Mesothelial cell of epicardium (in vitro differentiated cells): ENCODE data around the gene TMEM107. TPM values are rescaled to one million over a fixed set of nuclear protein-coding genes. Genes with fewer than 3 reads are reported as not detected.

ENCODE experiments used
- DNase-seq, 2 experiments: peaks; one replicate each; pipeline ENCODE4 v3.0.0; 2021; ENCODE audit warnings: low spot score in 2 of 2; ENCODE audit not compliant: unreplicated experiment in 2 of 2
- H3K27ac Mint-ChIP-seq: 2 replicates; pipeline ENCODE4 v1.8.0; 2021; ENCODE audit warnings: mixed read lengths
- H3K27me3 Mint-ChIP-seq: 2 replicates; pipeline ENCODE4 v1.8.0; 2021; ENCODE audit warnings: low read depth, mixed read lengths
- H3K36me3 Mint-ChIP-seq: 2 replicates; pipeline ENCODE4 v1.8.0; 2021; ENCODE audit warnings: mixed read lengths
- H3K4me1 Mint-ChIP-seq: 2 replicates; pipeline ENCODE4 v1.8.0; 2021; ENCODE audit warnings: mixed read lengths
- H3K4me3 Mint-ChIP-seq: 2 replicates; pipeline ENCODE4 v1.8.0; 2021; ENCODE audit warnings: mild to moderate bottlenecking, moderate library complexity, mixed read lengths
- H3K9me3 Mint-ChIP-seq: 2 replicates; pipeline ENCODE4 v1.8.0; 2021; ENCODE audit warnings: mixed read lengths
- total RNA-seq: library from RNA; stranded (reverse); gene quantifications from 3 replicates; pipeline ENCODE4 v1.2.1, GENCODE V29; 2021
- TF ChIP-seq, protein P1 (sequence below): fragments of 200-600 bp; sonication (generic); IDR thresholded peaks from one replicate; pipeline ENCODE4 v1.5.0; 2021; ENCODE audit warnings: antibody characterized with exemption; ENCODE audit not compliant: unreplicated experiment

TMEM107 gene
- total RNA-seq, 1 donor from 2014 or later = 23.2 TPM

DNA sequence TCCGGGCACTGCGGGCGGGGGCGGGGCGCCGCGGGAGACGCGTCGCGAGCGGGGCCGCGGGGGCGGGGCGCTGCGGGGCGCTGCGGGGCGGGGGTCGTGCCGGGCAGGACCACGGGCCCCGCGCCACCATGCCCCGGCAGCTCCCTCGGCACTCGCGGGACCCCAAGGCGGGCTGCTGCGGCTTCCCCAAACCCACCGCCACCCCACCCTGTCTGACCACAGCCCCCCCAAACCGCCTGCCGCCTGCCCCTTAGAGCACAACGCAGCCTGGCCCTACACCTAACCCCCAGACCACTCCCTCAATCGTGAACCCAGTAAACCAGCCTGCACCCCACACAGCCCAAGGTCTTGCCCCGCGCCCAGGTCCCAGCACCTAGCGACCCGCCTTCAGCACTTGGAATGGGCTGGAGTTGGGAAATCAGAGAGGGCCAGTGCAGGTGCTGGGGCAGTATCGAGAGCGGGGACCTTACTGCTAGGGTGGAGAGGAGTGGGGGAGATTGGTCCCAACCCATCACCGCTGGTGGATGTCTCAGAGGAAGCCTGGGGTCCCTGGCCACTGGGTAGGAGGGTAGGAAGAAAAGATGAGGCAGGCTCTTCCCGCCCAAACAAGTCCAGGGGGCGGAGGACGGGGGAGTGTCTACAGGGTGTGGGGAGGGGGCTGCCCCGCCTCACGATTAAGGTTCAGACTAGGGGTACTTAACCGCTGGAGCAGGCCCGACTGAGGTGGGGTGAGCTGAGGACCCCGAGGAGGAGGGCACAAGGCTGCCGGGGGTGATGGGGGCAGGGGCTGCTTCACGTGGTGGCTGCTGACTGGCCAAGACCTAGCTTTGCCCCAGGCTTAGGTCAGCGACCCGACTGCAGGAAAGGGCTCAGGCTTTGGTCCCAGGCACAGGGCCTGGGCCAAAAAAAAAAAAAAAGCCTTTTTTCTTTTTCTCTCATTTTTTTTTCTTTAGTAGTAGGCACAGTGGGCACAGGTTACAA is 12.9 kb downstream of the TMEM107 start:
- TF ChIP-seq, protein P1, sequence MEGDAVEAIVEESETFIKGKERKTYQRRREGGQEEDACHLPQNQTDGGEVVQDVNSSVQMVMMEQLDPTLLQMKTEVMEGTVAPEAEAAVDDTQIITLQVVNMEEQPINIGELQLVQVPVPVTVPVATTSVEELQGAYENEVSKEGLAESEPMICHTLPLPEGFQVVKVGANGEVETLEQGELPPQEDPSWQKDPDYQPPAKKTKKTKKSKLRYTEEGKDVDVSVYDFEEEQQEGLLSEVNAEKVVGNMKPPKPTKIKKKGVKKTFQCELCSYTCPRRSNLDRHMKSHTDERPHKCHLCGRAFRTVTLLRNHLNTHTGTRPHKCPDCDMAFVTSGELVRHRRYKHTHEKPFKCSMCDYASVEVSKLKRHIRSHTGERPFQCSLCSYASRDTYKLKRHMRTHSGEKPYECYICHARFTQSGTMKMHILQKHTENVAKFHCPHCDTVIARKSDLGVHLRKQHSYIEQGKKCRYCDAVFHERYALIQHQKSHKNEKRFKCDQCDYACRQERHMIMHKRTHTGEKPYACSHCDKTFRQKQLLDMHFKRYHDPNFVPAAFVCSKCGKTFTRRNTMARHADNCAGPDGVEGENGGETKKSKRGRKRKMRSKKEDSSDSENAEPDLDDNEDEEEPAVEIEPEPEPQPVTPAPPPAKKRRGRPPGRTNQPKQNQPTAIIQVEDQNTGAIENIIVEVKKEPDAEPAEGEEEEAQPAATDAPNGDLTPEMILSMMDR = no peak
- no peak for DNase-seq
- Mint-ChIP-seq H3K9me3 (no peaks in the 10 kb centered on the region), H3K27me3 (no peaks in the 10 kb centered on the region), H3K36me3 (no peaks in the 10 kb centered on the region), H3K4me1 (peaks cover 37% of the 10 kb centered on the region), H3K27ac (peak overlapping the region; percentile 97), H3K4me3 (peak overlapping the region; percentile 88)

DNA sequence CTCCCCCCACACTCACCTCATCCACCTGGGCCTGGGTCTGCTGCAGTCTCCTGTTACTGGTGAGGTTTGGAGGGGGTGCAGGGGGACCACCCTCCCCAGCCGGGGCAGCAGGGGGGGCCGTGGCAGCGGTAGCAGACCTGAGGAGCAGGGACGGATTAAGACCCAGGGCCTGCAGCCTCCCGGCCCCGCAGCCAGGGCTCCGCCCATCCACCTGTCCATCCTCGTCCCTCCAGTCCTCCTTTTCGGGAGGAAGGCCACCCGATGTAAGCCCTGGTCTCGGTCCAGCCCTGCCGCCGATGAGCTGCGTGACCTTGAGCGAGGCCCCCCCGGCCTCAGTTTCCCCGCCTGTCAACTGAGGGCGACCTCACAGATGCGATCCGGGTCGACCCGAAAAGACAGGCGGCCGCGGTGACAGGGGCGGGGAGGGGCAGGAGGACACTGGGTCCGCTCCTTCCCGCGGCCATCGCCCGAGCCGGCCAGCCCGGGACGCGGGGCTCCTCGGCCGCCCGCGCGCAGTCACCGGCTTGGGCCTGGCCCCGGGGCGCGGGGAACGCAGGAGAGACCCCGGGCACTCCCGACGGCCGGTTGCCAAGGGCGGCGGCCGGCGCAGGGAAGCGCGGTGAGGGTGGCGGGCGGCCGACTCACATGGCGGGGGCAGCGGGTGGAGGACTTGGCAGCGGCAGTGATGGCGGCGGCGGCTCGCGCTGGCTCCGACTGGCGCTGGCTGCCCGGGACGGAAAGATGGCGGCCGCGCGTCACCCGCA is 13.8 kb downstream of the TMEM107 start, which contains the start of gene VAMP2:
VAMP2 (minus strand) TSS at position 716 of the 764 bp plus-strand sequence; CDS start at position 647, 69 bp downstream.
- Mint-ChIP-seq H3K4me1 (peaks cover 37% of the 10 kb centered on the region), H3K36me3 (no peaks in the 10 kb centered on the region), H3K27ac (peak within 1 kb of the TSS; percentile 97), H3K4me3 (peak within 1 kb of the TSS; percentile 88), H3K9me3 (no peaks in the 10 kb centered on the region), H3K27me3 (no peaks in the 10 kb centered on the region)
- DNase-seq = peak; percentile 75 to 83
- TF ChIP-seq, protein P1 = no peak

GRCh38 chr17:8161289-8162232 is 14.6 kb downstream of the TMEM107 start:
- TF ChIP-seq, protein P1 = no peak
- no peak for DNase-seq

GRCh38 chr17:8160741-8161221 is 15.4 kb downstream of the TMEM107 start:
- Mint-ChIP-seq H3K27me3 (no peaks in the 10 kb centered on the region), H3K27ac (peak overlapping the region; percentile 82), H3K36me3 (no peaks in the 10 kb centered on the region), H3K4me1 (peaks cover 37% of the 10 kb centered on the region), H3K4me3 (peak overlapping the region; percentile 73), H3K9me3 (no peaks in the 10 kb centered on the region)
- TF ChIP-seq, protein P1 = no peak
- DNase-seq = no peak

More at GRCh38 chr17:8161289-8162232, 14.6 kb downstream of the TMEM107 start:
- H3K27me3 Mint-ChIP-seq = no peaks in the 10 kb centered on the region
- H3K27ac Mint-ChIP-seq = peak overlapping the region; percentile 82
- no peaks in the 10 kb centered on the region for H3K36me3 Mint-ChIP-seq
- H3K9me3 Mint-ChIP-seq = no peaks in the 10 kb centered on the region
- peak overlapping the region; percentile 73 for H3K4me3 Mint-ChIP-seq
- peaks cover 37% of the 10 kb centered on the region for H3K4me1 Mint-ChIP-seq

GRCh38 chr17:8160224-8160577 is 16.0 kb downstream of the TMEM107 start:
- H3K36me3 Mint-ChIP-seq = no peaks in the 10 kb centered on the region
- H3K9me3 Mint-ChIP-seq = no peaks in the 10 kb centered on the region
- peak overlapping the region; percentile 77 for H3K27ac Mint-ChIP-seq
- TF ChIP-seq, protein P1 = no peak
- peaks cover 37% of the 10 kb centered on the region for H3K4me1 Mint-ChIP-seq
- peak overlapping the region; percentile 73 for H3K4me3 Mint-ChIP-seq
- no peak for DNase-seq
- H3K27me3 Mint-ChIP-seq = no peaks in the 10 kb centered on the region
